NOMO-1 treated with dmso at 0.1 percent for 144 hours (cell line): ENCODE measurements around the gene ZNF75A.

ENCODE experiments used
- DNase-seq: peaks from one replicate; lab custom pipeline; 2025; ENCODE audit not compliant: unreplicated experiment; lab: John Stamatoyannopoulos, UW

Gene ZNF75A

DNA sequence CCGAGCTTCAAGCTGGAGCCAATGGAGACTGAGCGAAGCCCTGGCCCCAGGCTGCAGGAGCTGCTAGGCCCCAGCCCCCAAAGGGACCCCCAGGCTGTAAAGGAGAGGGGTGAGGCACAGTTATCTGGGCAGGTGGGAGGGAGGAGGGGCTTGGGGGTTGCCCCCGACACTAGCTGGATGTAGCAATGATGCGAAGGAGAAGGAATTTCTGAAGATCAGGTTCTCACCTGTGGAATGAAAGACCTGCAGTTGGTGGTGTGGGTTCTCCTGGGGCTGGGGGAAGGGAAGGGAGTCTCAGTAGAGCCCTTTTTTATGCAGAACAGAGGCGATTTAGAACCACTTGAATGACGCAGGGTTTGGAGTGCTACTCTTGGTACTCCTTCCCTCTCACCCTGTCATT lies 20.2 kb upstream of the ZNF75A start:
- DNase-seq: no peak

DNA sequence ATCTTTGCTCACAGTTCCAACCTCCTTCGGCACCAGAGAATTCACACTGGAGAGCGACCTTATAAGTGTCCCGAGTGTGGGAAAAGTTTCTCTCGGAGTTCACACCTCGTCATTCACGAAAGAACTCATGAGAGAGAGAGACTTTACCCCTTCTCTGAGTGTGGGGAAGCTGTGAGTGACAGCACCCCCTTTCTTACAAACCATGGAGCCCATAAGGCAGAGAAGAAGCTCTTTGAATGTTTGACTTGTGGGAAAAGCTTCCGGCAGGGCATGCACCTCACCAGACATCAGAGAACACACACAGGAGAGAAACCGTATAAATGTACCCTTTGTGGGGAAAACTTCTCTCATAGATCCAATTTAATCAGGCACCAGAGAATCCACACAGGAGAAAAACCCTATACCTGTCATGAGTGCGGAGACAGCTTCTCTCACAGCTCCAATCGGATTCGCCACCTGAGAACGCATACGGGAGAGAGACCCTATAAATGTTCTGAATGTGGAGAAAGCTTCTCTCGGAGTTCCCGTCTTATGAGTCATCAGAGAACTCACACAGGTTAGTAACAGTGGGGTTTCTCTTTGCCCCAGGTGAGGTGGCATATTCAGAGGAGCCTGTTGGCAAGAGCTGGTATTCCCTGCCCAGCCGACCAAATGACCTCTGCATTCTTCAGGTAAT lies 15.2 kb upstream of the ZNF75A start:
- no peak for DNase-seq

GRCh38 chr16:3292604-3293003 lies 12.7 kb upstream of the ZNF75A start:
- no peak for DNase-seq

GRCh38 chr16:3295209-3295608 lies 10.1 kb upstream of the ZNF75A start:
- no peak for DNase-seq

GRCh38 chr16:3295783-3296182 lies 9.5 kb upstream of the ZNF75A start:
- no peak for DNase-seq

- no peak for DNase-seq
Measured at GRCh38 chr16:3304370-3304769, 927 bp upstream of the ZNF75A start.

DNA sequence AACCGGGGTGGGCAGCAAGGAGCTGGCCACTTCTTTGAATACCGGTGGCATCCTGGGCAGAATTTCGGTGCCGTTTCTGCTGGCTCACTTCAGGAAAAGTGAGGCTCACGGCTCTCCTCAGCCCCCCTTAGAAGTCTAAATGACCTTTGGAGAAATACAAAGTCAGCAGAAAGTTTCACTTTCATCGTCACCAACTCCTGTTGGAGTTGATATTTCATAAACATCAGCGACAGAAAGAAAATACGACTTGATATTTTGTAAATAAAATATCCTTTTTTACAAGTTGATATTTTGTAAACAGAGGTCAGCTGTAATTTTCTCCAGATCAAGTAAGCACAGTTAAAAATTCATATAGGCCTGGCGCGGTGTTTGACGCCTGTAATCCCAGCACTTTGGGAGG lies 781 bp downstream of the ZNF75A start:
- DNase-seq: no peak

DNA sequence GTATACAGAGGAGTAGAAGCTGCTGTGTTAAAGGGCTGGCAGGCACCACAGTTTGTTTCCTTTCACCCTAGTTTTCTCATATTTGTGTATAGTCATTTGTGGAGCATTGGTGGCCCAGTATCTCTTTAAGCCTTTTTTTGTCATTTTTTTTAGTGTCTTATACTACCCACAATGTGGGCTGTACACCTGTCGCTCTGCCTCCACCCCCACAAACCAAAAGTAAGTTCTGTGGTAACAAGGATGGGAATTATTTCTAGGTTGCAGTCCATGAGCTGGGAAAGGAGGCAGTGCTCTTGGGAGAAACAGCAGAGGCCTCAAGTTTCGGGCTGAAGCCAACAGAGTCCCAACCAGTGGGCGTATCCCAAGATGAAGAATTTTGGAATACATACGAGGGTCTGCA lies 6.2 kb downstream of the ZNF75A start:
- DNase-seq: no peak

- DNase-seq: no peak
Measured at GRCh38 chr16:3317315-3317999, 12.2 kb downstream of the ZNF75A start.

DNA sequence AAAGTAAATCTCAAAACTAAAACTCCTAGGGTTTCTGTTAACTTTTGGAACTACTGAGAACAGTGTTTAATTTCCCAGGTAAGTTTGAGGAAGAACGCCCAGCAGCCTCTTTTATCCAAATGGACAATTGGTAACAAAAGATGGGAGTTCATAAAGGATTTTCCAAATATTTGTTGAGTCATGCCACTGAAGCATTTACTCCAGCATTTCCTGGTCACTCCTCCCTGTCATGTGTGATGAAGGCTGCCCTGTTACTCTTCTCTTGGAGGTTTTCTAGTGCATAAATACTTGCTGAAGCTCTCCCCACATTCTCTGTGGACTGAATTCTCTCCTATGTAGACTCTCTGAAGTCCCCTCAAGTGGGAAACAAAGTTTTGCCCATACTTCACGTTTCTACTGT lies 16.5 kb downstream of the ZNF75A start:
- no peak for DNase-seq

GRCh38 chr16:3327514-3327913 lies 22.2 kb downstream of the ZNF75A start:
- no peak for DNase-seq

- DNase-seq: no peak
Measured at GRCh38 chr16:3328104-3328503, 22.8 kb downstream of the ZNF75A start.

- no peak for DNase-seq
Measured at GRCh38 chr16:3328643-3329042, 23.3 kb downstream of the ZNF75A start.

GRCh38 chr16:3346041-3346440 lies 40.7 kb downstream of the ZNF75A start:
- DNase-seq: no peak

DNA sequence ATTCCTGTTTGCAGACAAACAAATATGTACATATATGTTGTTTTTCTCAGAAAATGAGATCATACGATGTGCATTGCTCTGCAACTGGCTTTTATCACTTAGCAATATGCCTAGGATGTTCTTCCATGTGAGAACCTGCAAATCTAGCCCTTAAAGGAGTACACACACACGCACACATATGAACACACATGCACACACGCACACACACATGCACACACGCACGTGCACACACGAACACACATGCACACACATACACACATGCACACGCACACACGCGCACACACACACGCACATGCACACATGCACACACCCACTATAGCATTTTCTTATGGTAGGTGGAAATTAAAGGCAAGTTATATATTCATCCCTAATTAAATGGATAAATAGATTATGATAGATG lies 42.3 kb downstream of the ZNF75A start:
- no peak for DNase-seq

DNA sequence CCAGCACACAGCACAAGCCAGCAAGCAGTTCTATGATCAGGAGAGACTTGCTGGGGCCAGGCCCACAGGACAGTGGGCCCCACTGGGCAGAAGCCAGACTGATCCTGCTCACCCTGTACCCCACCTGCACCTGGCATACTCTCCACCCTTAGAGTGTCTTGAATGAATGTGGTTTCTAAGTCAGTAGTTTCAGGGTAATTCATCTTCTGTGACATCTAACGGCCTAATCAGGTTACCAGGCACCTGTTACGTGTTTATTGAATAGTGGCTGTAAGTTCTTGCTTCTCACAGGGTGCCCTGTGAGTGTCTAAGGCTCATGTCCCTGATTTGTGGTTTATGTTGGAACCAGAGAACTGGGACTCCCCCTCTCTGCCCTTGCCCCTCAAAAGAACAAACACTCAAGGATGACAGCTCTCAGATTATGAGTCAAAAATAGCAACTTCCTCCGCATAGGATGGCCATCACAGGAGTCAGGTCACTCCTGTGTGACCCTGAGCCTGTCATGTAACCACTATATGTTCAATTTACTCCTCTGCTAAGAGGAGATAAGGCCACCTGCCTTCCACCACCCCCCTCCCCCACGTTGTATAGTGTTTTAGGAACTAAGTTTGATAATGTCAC lies 43.4 kb downstream of the ZNF75A start:
- DNase-seq: no peak

DNA sequence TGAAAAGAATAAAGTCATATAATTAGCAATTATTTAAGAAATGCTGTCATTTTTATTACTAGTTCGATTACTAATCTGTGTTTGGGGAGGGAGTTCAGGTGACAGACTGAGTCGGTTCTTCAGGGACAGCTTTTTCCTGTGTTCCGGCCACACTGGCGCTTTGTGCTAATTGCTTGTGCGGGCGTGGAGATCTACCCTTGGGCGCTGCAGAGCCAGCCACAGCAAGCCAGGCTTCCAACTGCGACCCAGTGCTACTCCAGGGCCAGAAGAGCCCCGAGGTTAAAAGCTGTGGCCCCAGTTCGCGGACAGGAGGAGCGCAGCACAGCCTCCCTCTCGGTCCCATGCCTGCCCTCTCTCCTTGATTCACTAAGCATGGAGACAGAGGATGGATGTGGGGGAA lies 43.9 kb downstream of the ZNF75A start:
- DNase-seq: no peak

GRCh38 chr16:3355589-3355988 lies 50.3 kb downstream of the ZNF75A start, which contains the start of gene OR2C1:
Gene OR2C1 (plus strand): TSS chr16:3355889. CDS start chr16:3355941, 52 bp downstream.
- no peak for DNase-seq

- DNase-seq: no peak
Measured at GRCh38 chr16:3356118-3356517, 50.8 kb downstream of the ZNF75A start.

GRCh38 chr16:3358871-3359270 lies 53.6 kb downstream of the ZNF75A start:
- no peak for DNase-seq

GRCh38 chr16:3362931-3363330 lies 57.6 kb downstream of the ZNF75A start:
- DNase-seq: no peak

DNA sequence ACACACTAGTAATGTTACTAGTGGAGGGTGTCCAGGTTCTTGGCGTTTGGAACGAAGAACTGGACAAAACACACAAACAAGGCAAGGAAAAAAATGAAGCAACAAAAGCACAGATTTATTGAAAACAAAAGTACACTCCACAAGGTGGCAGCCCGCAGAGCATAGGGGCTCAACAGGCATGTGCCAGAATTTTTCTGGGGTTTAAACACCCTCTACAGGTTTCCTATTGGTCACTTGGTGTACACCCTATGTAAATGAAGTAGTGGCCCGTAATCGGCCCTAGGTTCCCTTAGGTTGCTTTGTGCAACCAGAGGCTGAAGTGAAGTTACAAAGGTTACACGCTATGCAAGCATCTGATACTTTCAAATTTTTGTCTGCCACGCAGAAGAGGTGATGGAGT lies 58.5 kb downstream of the ZNF75A start:
- no peak for DNase-seq
